Natural killer cell (primary cell): ENCODE data around the gene SHC2. TPM values are rescaled to one million over a fixed set of nuclear protein-coding genes. Genes with fewer than 3 reads are reported as not detected.

Experiments
- ATAC-seq, 3 donors: fragments of 150-1000 bp in 2 of 3; fragments of 200-7000 bp in 1 of 3; cut with Tn5 transposase; 1 replicate in 1 of 3; 2 replicates in 2 of 3; pipeline ENCODE4 v1.10.0; 2021; ENCODE audit warnings: mild to moderate bottlenecking in 2 of 3, moderate library complexity in 2 of 3
- DNase-seq, 2 donors: peaks; one replicate each; pipeline versions ENCODE4 v3.0.0 to v3.0.0-alpha.2; 2013 to 2021; ENCODE audit warnings: mixed read lengths in 1 of 2
- H3K27ac ChIP-seq: one replicate; pipeline ENCODE4 v1.5.1; 2013; ENCODE audit warnings: mild to moderate bottlenecking, low read length
- H3K27me3 ChIP-seq: one replicate; pipeline ENCODE4 v1.6.1; 2013; ENCODE audit warnings: low read length; ENCODE audit not compliant: control insufficient read depth, insufficient read depth
- H3K36me3 ChIP-seq: one replicate; pipeline ENCODE4 v1.6.1; 2013; ENCODE audit warnings: low read length; ENCODE audit not compliant: control insufficient read depth, insufficient read depth
- H3K4me1 ChIP-seq: one replicate; pipeline ENCODE4 v1.6.1; 2013; ENCODE audit warnings: low read length; ENCODE audit not compliant: control insufficient read depth, insufficient read depth
- H3K4me3 ChIP-seq: one replicate; pipeline ENCODE4 v1.5.1; 2013; ENCODE audit warnings: low read length
- H3K9me3 ChIP-seq: one replicate; pipeline ENCODE4 v1.6.1; 2013; ENCODE audit warnings: low read length; ENCODE audit not compliant: control insufficient read depth, insufficient read depth
- H3K27ac Mint-ChIP-seq, 2 donors: one replicate each; pipeline ENCODE4 v1.8.0; 2022; ENCODE audit warnings: mild to moderate bottlenecking in 2 of 2, mixed read lengths in 2 of 2, moderate library complexity in 1 of 2
- H3K27me3 Mint-ChIP-seq, 2 donors: one replicate each; pipeline ENCODE4 v1.8.0; 2022; ENCODE audit warnings: low read depth in 2 of 2, mixed read lengths in 2 of 2
- H3K36me3 Mint-ChIP-seq: one replicate; pipeline ENCODE4 v1.8.0; 2022; ENCODE audit warnings: mixed read lengths
- H3K4me1 Mint-ChIP-seq, 2 donors: one replicate each; pipeline ENCODE4 v1.8.0; 2022; ENCODE audit warnings: mixed read lengths in 2 of 2
- H3K4me3 Mint-ChIP-seq: one replicate; pipeline ENCODE4 v1.8.0; 2022; ENCODE audit warnings: mild to moderate bottlenecking, moderate library complexity, mixed read lengths
- H3K9me3 Mint-ChIP-seq, 2 donors: one replicate each; pipeline ENCODE4 v1.8.0; 2022; ENCODE audit warnings: mixed read lengths in 2 of 2
- WGBS: methylation state at CpG from one replicate; pipeline ENCODE4 v1.1.7; 2013; ENCODE audit warnings: missing lambda C conversion rate; ENCODE audit not compliant: insufficient coverage; 5-methylcytosine and 5-hydroxymethylcytosine counted together
- intact Hi-C: fragments of 100-400 bp; cut with micrococcal nuclease; formaldehyde crosslinking; loops from one replicate; pipeline ENCODE4 v1.14.2; 2022
- total RNA-seq, 4 donors: library from RNA; stranded (reverse); fragments of 120-200 nt in 1 of 4; gene quantifications; one replicate each; pipeline versions ENCODE4 v1.2.3 to v1.2.4, GENCODE V29; 2013 to 2022
- TF ChIP-seq, protein P1 (sequence below): fragments of 200-600 bp; IDR thresholded peaks from one replicate; pipeline ENCODE4 v1.8.0; 2022; ENCODE audit warnings: antibody characterized with exemption

SHC2 gene
- total RNA-seq, 3 donors from 2014 or later (not counting 1 experiment from before 2014, with no cell fraction given): 0.75 TPM; not detected in 2

DNA sequence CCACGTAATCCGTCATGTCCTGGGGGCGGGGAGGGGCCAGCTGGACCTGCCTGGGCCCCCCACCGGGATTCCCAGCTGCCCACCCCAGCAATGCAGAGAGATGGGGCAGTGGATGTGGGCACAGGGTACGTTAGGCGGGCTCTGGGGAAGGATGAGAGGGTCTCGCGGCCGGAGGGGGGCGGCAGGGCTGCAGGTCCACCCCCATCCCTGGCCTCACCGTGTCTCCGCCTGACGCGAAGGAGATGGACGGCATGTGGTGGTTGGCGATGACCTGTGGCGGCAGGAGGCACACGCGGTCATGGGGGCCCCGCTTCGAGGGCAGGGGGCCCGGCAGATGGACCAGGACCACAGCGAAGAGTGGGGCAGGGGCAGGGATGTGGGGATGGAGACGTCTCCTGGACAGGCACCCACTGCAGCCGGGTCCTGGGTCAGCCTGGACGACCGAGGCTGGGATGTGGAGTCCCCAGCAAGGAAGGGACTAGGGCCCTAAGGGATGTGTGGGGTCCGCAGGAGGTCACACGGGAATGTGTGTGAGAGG lies 24.4 kb downstream of the SHC2 start:
- Histone ChIP-seq H3K4me3 (no peak overlapping the region), H3K36me3 (no peaks in the 10 kb centered on the region), H3K4me1 (no peaks in the 10 kb centered on the region), H3K9me3 (no peaks in the 10 kb centered on the region), H3K27ac (no peak overlapping the region), H3K27me3 (peaks cover 7% of the 10 kb centered on the region)
- DNase-seq: no peak
- Mint-ChIP-seq H3K36me3 (no peaks in the 10 kb centered on the region), H3K27me3 (peaks cover 0 to 6% of the 10 kb centered on the region in 2 donors), H3K27ac (no peak overlapping the region), H3K4me3 (no peak overlapping the region), H3K9me3 (no peaks in the 10 kb centered on the region), H3K4me1 (no peaks in the 10 kb centered on the region)
- TF ChIP-seq, protein P1, sequence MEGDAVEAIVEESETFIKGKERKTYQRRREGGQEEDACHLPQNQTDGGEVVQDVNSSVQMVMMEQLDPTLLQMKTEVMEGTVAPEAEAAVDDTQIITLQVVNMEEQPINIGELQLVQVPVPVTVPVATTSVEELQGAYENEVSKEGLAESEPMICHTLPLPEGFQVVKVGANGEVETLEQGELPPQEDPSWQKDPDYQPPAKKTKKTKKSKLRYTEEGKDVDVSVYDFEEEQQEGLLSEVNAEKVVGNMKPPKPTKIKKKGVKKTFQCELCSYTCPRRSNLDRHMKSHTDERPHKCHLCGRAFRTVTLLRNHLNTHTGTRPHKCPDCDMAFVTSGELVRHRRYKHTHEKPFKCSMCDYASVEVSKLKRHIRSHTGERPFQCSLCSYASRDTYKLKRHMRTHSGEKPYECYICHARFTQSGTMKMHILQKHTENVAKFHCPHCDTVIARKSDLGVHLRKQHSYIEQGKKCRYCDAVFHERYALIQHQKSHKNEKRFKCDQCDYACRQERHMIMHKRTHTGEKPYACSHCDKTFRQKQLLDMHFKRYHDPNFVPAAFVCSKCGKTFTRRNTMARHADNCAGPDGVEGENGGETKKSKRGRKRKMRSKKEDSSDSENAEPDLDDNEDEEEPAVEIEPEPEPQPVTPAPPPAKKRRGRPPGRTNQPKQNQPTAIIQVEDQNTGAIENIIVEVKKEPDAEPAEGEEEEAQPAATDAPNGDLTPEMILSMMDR: no peak
- intact Hi-C loops: no loop called here
- WGBS: 89% methylated on average over 28 of the region's 29 CpGs
- peak in 1 of 3 donors; percentile 14 for ATAC-seq

- H3K36me3 Mint-ChIP-seq: no peaks in the 10 kb centered on the region
- H3K9me3 Mint-ChIP-seq: peaks cover 0 to 3% of the 10 kb centered on the region in 2 donors
- no peak overlapping the region for H3K4me3 Mint-ChIP-seq
- peaks cover 2% of the 10 kb centered on the region for H3K27me3 ChIP-seq
- H3K27ac ChIP-seq: no peak overlapping the region
- H3K27me3 Mint-ChIP-seq: peaks cover 0 to 4% of the 10 kb centered on the region in 2 donors
- TF ChIP-seq, protein P1: no peak
- DNase-seq (no peak), ATAC-seq (peak in 1 of 3 donors; percentile 27)
- H3K27ac Mint-ChIP-seq: no peak overlapping the region
- H3K4me1 ChIP-seq: no peaks in the 10 kb centered on the region
- intact Hi-C loops: no loop called here
- no peaks in the 10 kb centered on the region for H3K4me1 Mint-ChIP-seq
- H3K4me3 ChIP-seq: no peak overlapping the region
- no peaks in the 10 kb centered on the region for H3K36me3 ChIP-seq
- 79% methylated on average over 32 of the region's 33 CpGs for WGBS
- no peaks in the 10 kb centered on the region for H3K9me3 ChIP-seq
These were observed 25.0 kb downstream of the SHC2 start for GRCh38 chr19:435707-436412.

- intact Hi-C loops: no loop called here
- TF ChIP-seq, protein P1: no peak
- H3K27me3 Mint-ChIP-seq: peaks cover 0 to 4% of the 10 kb centered on the region in 2 donors
- no peaks in the 10 kb centered on the region for H3K36me3 ChIP-seq
- 86% methylated on average over 26 of the region's 26 CpGs for WGBS
- no peak overlapping the region for H3K4me3 Mint-ChIP-seq
- ATAC-seq (peak in 1 of 3 donors; percentile 17), DNase-seq (no peak)
- H3K36me3 Mint-ChIP-seq: no peaks in the 10 kb centered on the region
- peaks cover 0 to 4% of the 10 kb centered on the region in 2 donors for H3K9me3 Mint-ChIP-seq
- H3K27ac Mint-ChIP-seq: no peak overlapping the region
- no peaks in the 10 kb centered on the region for H3K4me1 ChIP-seq
- H3K4me1 Mint-ChIP-seq: no peaks in the 10 kb centered on the region
- H3K27ac ChIP-seq: no peak overlapping the region
- no peaks in the 10 kb centered on the region for H3K9me3 ChIP-seq
- H3K4me3 ChIP-seq: no peak overlapping the region
- H3K27me3 ChIP-seq: no peaks in the 10 kb centered on the region
These were observed 25.7 kb downstream of the SHC2 start for GRCh38 chr19:435056-435706.
